ENCODE data around the gene RNF224. TPM values are rescaled to one million over a fixed set of nuclear protein-coding genes. Genes with fewer than 3 reads are reported as not detected.

RNF224 gene
- total and polyA plus RNA-seq, 2 of the 13 experiments (the other 11 are each of a cell fraction or from before 2014, with no cell fraction given) = 0.09 TPM; not detected in 1

DNA sequence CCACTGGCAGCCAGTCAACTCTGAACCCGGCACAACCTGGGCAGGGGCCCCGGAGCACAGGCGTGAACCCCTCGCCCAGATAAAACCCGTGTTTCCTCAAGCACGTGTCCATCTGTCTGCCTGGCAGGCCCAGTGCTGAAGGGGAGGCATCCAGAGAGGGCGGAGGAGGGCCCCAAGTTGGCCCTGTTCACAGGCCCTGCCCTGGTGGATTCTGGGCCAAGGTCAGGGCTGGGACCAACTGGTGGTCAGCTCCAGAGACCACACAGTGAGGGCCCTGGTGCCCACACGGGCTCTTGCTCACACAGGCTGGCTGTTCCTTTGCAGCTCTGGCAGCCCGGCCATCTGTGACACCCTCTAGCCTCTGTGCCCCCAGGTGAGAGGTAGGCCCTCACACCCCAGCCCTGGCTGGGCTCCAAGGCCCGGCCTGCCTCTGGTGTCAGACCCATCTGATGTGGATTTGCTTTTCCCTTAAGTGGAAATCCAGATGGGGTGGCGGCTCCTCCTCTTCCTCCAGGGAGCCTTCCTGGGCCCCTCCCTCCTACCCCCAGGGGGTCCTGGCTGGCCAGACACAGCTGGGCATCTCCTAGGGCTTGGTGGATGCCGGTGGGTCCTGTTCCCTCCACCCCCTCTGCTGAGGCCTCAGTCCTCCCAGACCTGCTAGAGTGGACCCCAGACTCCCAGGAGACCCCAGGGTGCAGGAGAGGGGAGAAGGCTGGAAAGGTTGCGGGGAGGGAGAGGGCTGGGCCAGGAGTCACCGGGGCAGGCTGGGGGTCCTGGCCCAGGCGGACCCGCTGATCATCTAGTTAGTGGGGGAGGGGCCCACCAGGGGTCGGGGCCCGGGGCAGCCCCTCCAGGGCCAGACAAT is 23.3 kb downstream of the RNF224 start (continued):
- TF ChIP-seq NFKB2 (CRISPR knock-in tag; IDR thresholded peaks at IDR 0.05; ENCODE audit: borderline replicate concordance) = no peak
- TF ChIP-seq ATF7-NPFF (CRISPR knock-in tag; IDR thresholded peaks at IDR 0.05; ENCODE audit: low read depth) = 0 out of 2 replicates have a peak, but pooled peaks have one; percentile 30
- peak; percentile 31; the same call in 1 of the 2 replicates for TF ChIP-seq ZBTB7A (CRISPR knock-in tag; IDR thresholded peaks at IDR 0.05)
- TF ChIP-seq HES4 (CRISPR knock-in tag; IDR thresholded peaks at IDR 0.05; ENCODE audit: borderline replicate concordance) = 0 out of 2 replicates have a peak, but pooled peaks have one; percentile 24
- TF ChIP-seq, protein P1, sequence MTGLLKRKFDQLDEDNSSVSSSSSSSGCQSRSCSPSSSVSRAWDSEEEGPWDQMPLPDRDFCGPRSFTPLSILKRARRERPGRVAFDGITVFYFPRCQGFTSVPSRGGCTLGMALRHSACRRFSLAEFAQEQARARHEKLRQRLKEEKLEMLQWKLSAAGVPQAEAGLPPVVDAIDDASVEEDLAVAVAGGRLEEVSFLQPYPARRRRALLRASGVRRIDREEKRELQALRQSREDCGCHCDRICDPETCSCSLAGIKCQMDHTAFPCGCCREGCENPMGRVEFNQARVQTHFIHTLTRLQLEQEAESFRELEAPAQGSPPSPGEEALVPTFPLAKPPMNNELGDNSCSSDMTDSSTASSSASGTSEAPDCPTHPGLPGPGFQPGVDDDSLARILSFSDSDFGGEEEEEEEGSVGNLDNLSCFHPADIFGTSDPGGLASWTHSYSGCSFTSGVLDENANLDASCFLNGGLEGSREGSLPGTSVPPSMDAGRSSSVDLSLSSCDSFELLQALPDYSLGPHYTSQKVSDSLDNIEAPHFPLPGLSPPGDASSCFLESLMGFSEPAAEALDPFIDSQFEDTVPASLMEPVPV (CRISPR knock-in tag; IDR thresholded peaks at IDR 0.05) = no peak
- no peak for TF ChIP-seq ETV5 (CRISPR knock-in tag; IDR thresholded peaks at IDR 0.05; ENCODE audit: borderline replicate concordance)
- TF ChIP-seq, protein P2, sequence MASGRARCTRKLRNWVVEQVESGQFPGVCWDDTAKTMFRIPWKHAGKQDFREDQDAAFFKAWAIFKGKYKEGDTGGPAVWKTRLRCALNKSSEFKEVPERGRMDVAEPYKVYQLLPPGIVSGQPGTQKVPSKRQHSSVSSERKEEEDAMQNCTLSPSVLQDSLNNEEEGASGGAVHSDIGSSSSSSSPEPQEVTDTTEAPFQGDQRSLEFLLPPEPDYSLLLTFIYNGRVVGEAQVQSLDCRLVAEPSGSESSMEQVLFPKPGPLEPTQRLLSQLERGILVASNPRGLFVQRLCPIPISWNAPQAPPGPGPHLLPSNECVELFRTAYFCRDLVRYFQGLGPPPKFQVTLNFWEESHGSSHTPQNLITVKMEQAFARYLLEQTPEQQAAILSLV (CRISPR knock-in tag; IDR thresholded peaks at IDR 0.05; ENCODE audit: borderline replicate concordance) = peak; percentile 52; the same call in 1 of the 2 replicates
- TF ChIP-seq TGIF2 (CRISPR knock-in tag; IDR thresholded peaks at IDR 0.05) = peak; percentile 81; the same call in 1 of the 2 replicates
- TF ChIP-seq TBX2 (CRISPR knock-in tag; IDR thresholded peaks at IDR 0.05; ENCODE audit: borderline replicate concordance) = peak; percentile 23; the same call in 1 of the 2 replicates
- TF ChIP-seq TARDBP (CRISPR knock-in tag; IDR thresholded peaks at IDR 0.05) = 0 out of 2 replicates have a peak, but pooled peaks have one; percentile 19
- TF ChIP-seq, protein P3, sequence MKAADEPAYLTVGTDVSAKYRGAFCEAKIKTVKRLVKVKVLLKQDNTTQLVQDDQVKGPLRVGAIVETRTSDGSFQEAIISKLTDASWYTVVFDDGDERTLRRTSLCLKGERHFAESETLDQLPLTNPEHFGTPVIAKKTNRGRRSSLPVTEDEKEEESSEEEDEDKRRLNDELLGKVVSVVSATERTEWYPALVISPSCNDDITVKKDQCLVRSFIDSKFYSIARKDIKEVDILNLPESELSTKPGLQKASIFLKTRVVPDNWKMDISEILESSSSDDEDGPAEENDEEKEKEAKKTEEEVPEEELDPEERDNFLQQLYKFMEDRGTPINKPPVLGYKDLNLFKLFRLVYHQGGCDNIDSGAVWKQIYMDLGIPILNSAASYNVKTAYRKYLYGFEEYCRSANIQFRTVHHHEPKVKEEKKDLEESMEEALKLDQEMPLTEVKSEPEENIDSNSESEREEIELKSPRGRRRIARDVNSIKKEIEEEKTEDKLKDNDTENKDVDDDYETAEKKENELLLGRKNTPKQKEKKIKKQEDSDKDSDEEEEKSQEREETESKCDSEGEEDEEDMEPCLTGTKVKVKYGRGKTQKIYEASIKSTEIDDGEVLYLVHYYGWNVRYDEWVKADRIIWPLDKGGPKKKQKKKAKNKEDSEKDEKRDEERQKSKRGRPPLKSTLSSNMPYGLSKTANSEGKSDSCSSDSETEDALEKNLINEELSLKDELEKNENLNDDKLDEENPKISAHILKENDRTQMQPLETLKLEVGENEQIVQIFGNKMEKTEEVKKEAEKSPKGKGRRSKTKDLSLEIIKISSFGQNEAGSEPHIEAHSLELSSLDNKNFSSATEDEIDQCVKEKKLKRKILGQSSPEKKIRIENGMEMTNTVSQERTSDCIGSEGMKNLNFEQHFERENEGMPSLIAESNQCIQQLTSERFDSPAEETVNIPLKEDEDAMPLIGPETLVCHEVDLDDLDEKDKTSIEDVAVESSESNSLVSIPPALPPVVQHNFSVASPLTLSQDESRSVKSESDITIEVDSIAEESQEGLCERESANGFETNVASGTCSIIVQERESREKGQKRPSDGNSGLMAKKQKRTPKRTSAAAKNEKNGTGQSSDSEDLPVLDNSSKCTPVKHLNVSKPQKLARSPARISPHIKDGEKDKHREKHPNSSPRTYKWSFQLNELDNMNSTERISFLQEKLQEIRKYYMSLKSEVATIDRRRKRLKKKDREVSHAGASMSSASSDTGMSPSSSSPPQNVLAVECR (CRISPR knock-in tag; IDR thresholded peaks at IDR 0.05; ENCODE audit: borderline replicate concordance) = peak; percentile 50; the same call in 1 of the 2 replicates
- TF ChIP-seq RXRA (CRISPR knock-in tag; IDR thresholded peaks at IDR 0.05) = peak; percentile 31; the same call in 1 of the 2 replicates
- peak; percentile 76 for TF ChIP-seq MYC (CRISPR knock-in tag; IDR thresholded peaks at IDR 0.05; ENCODE audit: borderline replicate concordance)
- TF ChIP-seq, protein P4, sequence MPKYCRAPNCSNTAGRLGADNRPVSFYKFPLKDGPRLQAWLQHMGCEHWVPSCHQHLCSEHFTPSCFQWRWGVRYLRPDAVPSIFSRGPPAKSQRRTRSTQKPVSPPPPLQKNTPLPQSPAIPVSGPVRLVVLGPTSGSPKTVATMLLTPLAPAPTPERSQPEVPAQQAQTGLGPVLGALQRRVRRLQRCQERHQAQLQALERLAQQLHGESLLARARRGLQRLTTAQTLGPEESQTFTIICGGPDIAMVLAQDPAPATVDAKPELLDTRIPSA (CRISPR knock-in tag; IDR thresholded peaks at IDR 0.05; ENCODE audit: borderline replicate concordance) = no peak
